H1 (cell line): ENCODE measurements around the gene IGF2R. TPM values are rescaled to one million over a fixed set of nuclear protein-coding genes. Genes with fewer than 3 reads are reported as not detected.

Experiments used
- CTCF ChIA-PET: fragments of 300-600 bp; sonication (Branson Sonifier 250); formaldehyde crosslinking; loops from one replicate; lab custom pipeline; 2021; ENCODE audit not compliant: partially characterized antibody; lab: Charles Lee
- POLR2A ChIA-PET: fragments of 300-600 bp; sonication (Branson Sonifier 250); formaldehyde crosslinking; loops from one replicate; lab custom pipeline; 2021; ENCODE audit warnings: inconsistent platforms; ENCODE audit not compliant: partially characterized antibody; lab: Charles Lee
- DNase-seq, 2 experiments: peaks; one replicate each; pipeline versions ENCODE4 v3.0.0 to v3.0.0-alpha.2; 2010 to 2022; ENCODE audit warnings: low spot score in 2 of 2, low read depth in 1 of 2, mixed read lengths in 1 of 2
- FAIRE-seq: peaks from 2 replicates; lab custom pipeline; 2011; peaks lifted over from hg19 to GRCh38; lab: Jason Lieb, UNC
- H2AFZ ChIP-seq: 2 replicates; pipeline ENCODE4 v1.8.1; 2012; ENCODE audit warnings: low read length, inconsistent platforms
- H2AK5ac ChIP-seq: 2 replicates; pipeline ENCODE4 v1.6.1; 2013; ENCODE audit warnings: low read depth, low read length
- H2BK120ac ChIP-seq: replicated peaks from 2 replicates; pipeline ENCODE3; 2013; ENCODE audit warnings: low read depth, low read length, inconsistent platforms
- H2BK12ac ChIP-seq: 2 replicates; pipeline ENCODE4 v1.6.1; 2013; ENCODE audit warnings: low read depth, low read length
- H2BK15ac ChIP-seq: 2 replicates; pipeline ENCODE4 v1.6.1; 2013; ENCODE audit warnings: low read length
- H2BK20ac ChIP-seq: 2 replicates; pipeline ENCODE4 v1.6.1; 2013; ENCODE audit warnings: low read length
- H2BK5ac ChIP-seq: 2 replicates; pipeline ENCODE4 v1.6.1; 2013; ENCODE audit warnings: low read depth, low read length
- H3K14ac ChIP-seq: 2 replicates; pipeline ENCODE4 v1.6.1; 2013; ENCODE audit warnings: inconsistent platforms; ENCODE audit not compliant: insufficient read length
- H3K18ac ChIP-seq: 2 replicates; pipeline ENCODE4 v1.6.1; 2013; ENCODE audit warnings: low read length; ENCODE audit errors: extremely low read depth
- H3K23ac ChIP-seq: 2 replicates; pipeline ENCODE4 v1.6.1; 2013; ENCODE audit warnings: inconsistent platforms; ENCODE audit not compliant: insufficient read length
- H3K23me2 ChIP-seq: 2 replicates; pipeline ENCODE4 v1.6.1; 2013; ENCODE audit warnings: low read depth, low read length
- H3K27ac ChIP-seq: 2 replicates; pipeline ENCODE4 v1.6.1; 2011; ENCODE audit warnings: low read depth, low read length, inconsistent platforms
- H3K27me3 ChIP-seq, 4 experiments: replicated peaks in 1 of 4; 1 replicate in 1 of 4; 2 replicates in 3 of 4; pipeline versions ENCODE4 v1.6.1 to v1.8.1; 2011 to 2013; ENCODE audit warnings: low read length in 3 of 4, mild to moderate bottlenecking in 3 of 4, inconsistent platforms in 2 of 4, mixed read lengths in 2 of 4, moderate library complexity in 1 of 4; ENCODE audit not compliant: control insufficient read depth in 3 of 4, insufficient read depth in 3 of 4; ENCODE audit errors: extremely low read depth in 1 of 4
- H3K36me3 ChIP-seq, 4 experiments: 2 replicates each; pipeline versions ENCODE4 v1.6.1 to v1.8.1; 2011 to 2013; ENCODE audit warnings: mild to moderate bottlenecking in 4 of 4, low read length in 3 of 4, moderate library complexity in 2 of 4, control low read depth in 1 of 4, inconsistent platforms in 1 of 4; ENCODE audit not compliant: insufficient read depth in 4 of 4, control insufficient read depth in 2 of 4
- H3K4ac ChIP-seq: replicated peaks from 2 replicates; pipeline ENCODE3; 2013; ENCODE audit warnings: low read length, low read depth, mixed read lengths, inconsistent platforms; ENCODE audit not compliant: insufficient read length
- H3K4me1 ChIP-seq, 4 experiments: replicated peaks in 1 of 4; 1 replicate in 1 of 4; 2 replicates in 3 of 4; pipeline versions ENCODE4 v1.6.1 to v1.8.1; 2011 to 2013; ENCODE audit warnings: low read length in 3 of 4, inconsistent platforms in 2 of 4, mixed read lengths in 1 of 4; ENCODE audit not compliant: insufficient read depth in 4 of 4, control insufficient read depth in 3 of 4
- H3K4me2 ChIP-seq, 2 experiments: 2 replicates each; pipeline versions ENCODE4 v1.6.1 to v1.8.1; 2011 to 2013; ENCODE audit warnings: low read depth in 2 of 2, low read length in 2 of 2, control low read depth in 1 of 2, inconsistent platforms in 1 of 2, mild to moderate bottlenecking in 1 of 2; ENCODE audit not compliant: insufficient read depth in 1 of 2
- H3K4me3 ChIP-seq, 4 experiments: fragments of 200-600, 300-600 bp in 1 of 4; sonication (generic), shearing (Covaris generic), sonication (Bioruptor Twin) in 1 of 4; 2 replicates each; pipeline versions ENCODE4 v1.5.1 to v1.8.1; 2011 to 2016; ENCODE audit warnings: low read length in 4 of 4, low read depth in 3 of 4, control low read depth in 2 of 4, inconsistent platforms in 2 of 4, mild to moderate bottlenecking in 2 of 4, mixed read lengths in 1 of 4, moderate library complexity in 1 of 4; ENCODE audit not compliant: insufficient read depth in 2 of 4; ENCODE audit errors: extremely low read depth in 1 of 4
- H3K56ac ChIP-seq: replicated peaks from 2 replicates; pipeline ENCODE3; 2013; ENCODE audit warnings: low read depth, mild to moderate bottlenecking, mixed read lengths, low read length, inconsistent platforms; ENCODE audit not compliant: insufficient read length
- H3K79me1 ChIP-seq: 2 replicates; pipeline ENCODE4 v1.6.1; 2013; ENCODE audit warnings: low read depth, low read length, control low read depth
- H3K79me2 ChIP-seq, 2 experiments: 2 replicates each; pipeline versions ENCODE4 v1.6.1 to v1.8.1; 2012 to 2013; ENCODE audit warnings: low read length in 2 of 2, mild to moderate bottlenecking in 2 of 2, inconsistent platforms in 1 of 2; ENCODE audit not compliant: insufficient read depth in 2 of 2, control insufficient read depth in 1 of 2
- H3K9ac ChIP-seq, 4 experiments: replicated peaks in 1 of 4; 1 replicate in 1 of 4; 2 replicates in 3 of 4; pipeline versions ENCODE4 v1.6.1 to v1.8.1; 2011 to 2013; ENCODE audit warnings: low read depth in 3 of 4, low read length in 3 of 4, control low read depth in 2 of 4, mild to moderate bottlenecking in 2 of 4, moderate library complexity in 2 of 4, inconsistent platforms in 1 of 4; ENCODE audit errors: extremely low read depth in 1 of 4
- H3K9me3 ChIP-seq, 2 experiments: 2 replicates each; pipeline versions ENCODE4 v1.6.1 to v1.8.1; 2012 to 2013; ENCODE audit warnings: mild to moderate bottlenecking in 2 of 2, moderate library complexity in 2 of 2, control low read depth in 1 of 2, inconsistent platforms in 1 of 2, low read depth in 1 of 2, low read length in 1 of 2, mixed read lengths in 1 of 2; ENCODE audit not compliant: insufficient read depth in 2 of 2
- H4K20me1 ChIP-seq, 2 experiments: replicated peaks in 1 of 2; 2 replicates each; pipeline versions ENCODE3 to v1.8.1; 2011 to 2013; ENCODE audit warnings: inconsistent platforms in 2 of 2, low read length in 2 of 2, mild to moderate bottlenecking in 1 of 2; ENCODE audit not compliant: insufficient read depth in 2 of 2, control insufficient read depth in 1 of 2
- H4K5ac ChIP-seq: 2 replicates; pipeline ENCODE4 v1.6.1; 2013; ENCODE audit warnings: low read length, low read depth, mixed read lengths, inconsistent platforms; ENCODE audit not compliant: insufficient read length
- H4K8ac ChIP-seq: 2 replicates; pipeline ENCODE4 v1.8.0; 2013; ENCODE audit warnings: mild to moderate bottlenecking, moderate library complexity, low read length, inconsistent platforms; ENCODE audit not compliant: insufficient read depth; ENCODE audit errors: extremely low read depth
- H4K91ac ChIP-seq: replicated peaks from 2 replicates; pipeline ENCODE3; 2013; ENCODE audit warnings: low read length, mixed read lengths, inconsistent platforms; ENCODE audit not compliant: insufficient read length
- CTBP2 ChIP-seq: IDR thresholded peaks from 2 replicates; pipeline ENCODE4 v1.7.0; 2011; ENCODE audit warnings: borderline replicate concordance, mild to moderate bottlenecking, moderate library complexity, mixed read lengths, low read length; ENCODE audit not compliant: insufficient read depth, insufficient read length
- JUN ChIP-seq: IDR thresholded peaks from 2 replicates; pipeline ENCODE4 v1.6.1; 2011; ENCODE audit warnings: low read depth, mild to moderate bottlenecking, improper control_type of control experiment, low read length
- JUND ChIP-seq: IDR thresholded peaks from 2 replicates; pipeline ENCODE4 v1.6.1; 2011; ENCODE audit warnings: mild to moderate bottlenecking, improper control_type of control experiment, low read length
- PHF8 ChIP-seq: fragments of 200-600 bp; sonication (generic); conservative IDR thresholded peaks from 2 replicates; pipeline ENCODE4 v1.7.1; 2012; ENCODE audit warnings: low read depth, mild to moderate bottlenecking, inconsistent platforms, low read length, moderate library complexity
- SUZ12 ChIP-seq: fragments of 200-600 bp; sonication (generic); IDR thresholded peaks from 2 replicates; pipeline ENCODE4 v1.6.1; 2012; ENCODE audit warnings: mild to moderate bottlenecking, inconsistent platforms, low read length, moderate library complexity, mixed read lengths
- ZNF274 ChIP-seq: IDR thresholded peaks from 2 replicates; pipeline ENCODE4 v1.7.0; 2012; ENCODE audit warnings: low read length, borderline replicate concordance; ENCODE audit errors: extremely low read depth
- WGBS, 2 experiments: shearing (Covaris generic) in 1 of 2; methylation state at CpG; one replicate each; pipeline versions ENCODE4 v1.1.6 to v1.1.7; 2013 to 2015; ENCODE audit warnings: low lambda C conversion rate in 2 of 2, mixed read lengths in 2 of 2, inconsistent platforms in 1 of 2, low coverage in 1 of 2, missing lambda C conversion rate in 1 of 2; ENCODE audit not compliant: insufficient replicate concordance in 2 of 2, insufficient coverage in 1 of 2, insufficient read length in 1 of 2; ENCODE audit errors: extremely low coverage in 1 of 2, missing lambda C conversion rate in 1 of 2; 5-methylcytosine and 5-hydroxymethylcytosine counted together
- polyA plus RNA-seq, 7 experiments: library from polyadenylated mRNA; depleted of rRNA in 3 of 7; stranded (reverse) in 5 of 7; unstranded in 2 of 7; fragments of >200 nt in 5 of 7; fragments of 200-250 nt in 2 of 7; gene quantifications; 1 replicate in 5 of 7; 2 replicates in 1 of 7; 4 replicates in 1 of 7; pipeline versions ENCODE4 v1.2.1 to v1.2.3, GENCODE V29; 2011 to 2013; ENCODE audit warnings: missing spikeins in 2 of 7, mixed read lengths in 2 of 7
- total RNA-seq: library from RNA; stranded (reverse); fragmentation: NEBNext Ultra II Directional; extraction: Animal tissue kit (Norgen Biotek cat#: 25700); gene quantifications from 2 replicates; pipeline ENCODE4 v1.2.1, GENCODE V29; 2021
- TF ChIP-seq, protein P1 (sequence below): IDR thresholded peaks from 2 replicates; pipeline ENCODE4 v1.6.1; 2011; ENCODE audit warnings: low read length, improper control_type of control experiment

The IGF2R gene
- total and polyA plus RNA-seq, 2 of the 8 experiments (the other 6 are each of a cell fraction or from before 2014, with no cell fraction given), result 20.6 to 74.1 TPM

DNA sequence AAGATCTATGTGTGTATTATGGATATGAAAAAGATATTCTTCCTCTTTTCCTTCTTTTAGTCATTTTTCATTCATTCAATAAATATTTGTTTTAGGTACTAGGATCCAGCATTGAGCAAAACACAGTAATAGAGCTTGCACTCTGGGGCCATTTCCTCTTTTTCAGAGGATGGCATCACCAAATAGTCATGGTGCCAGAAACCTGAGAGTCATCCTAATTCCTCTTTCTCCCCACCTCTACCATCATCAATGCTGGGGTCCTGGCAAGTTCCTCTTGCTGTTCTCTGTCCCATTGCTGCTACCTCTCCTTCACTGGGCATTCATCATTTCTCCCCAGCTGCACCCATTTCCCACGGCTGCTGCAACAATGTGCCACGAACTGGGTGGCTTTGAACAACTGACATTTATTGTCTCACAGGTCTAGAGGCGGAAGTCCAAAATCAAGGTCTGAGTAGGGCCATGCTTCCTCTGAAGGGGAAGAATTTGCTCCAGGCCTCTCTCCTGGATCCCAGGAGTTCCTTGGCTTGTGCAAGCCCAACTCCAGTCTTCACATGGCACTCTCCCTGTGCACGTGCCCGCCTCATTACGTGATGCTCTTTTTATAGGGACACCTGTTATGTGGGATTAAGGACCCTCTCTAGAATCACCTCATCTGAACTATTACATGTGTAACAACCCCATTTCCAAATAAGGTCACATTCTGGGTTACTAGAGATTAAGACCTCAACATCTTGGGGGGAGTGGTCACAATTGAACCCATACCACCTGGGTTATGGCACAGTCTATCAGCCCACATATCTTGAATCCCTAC, 9.5 kb upstream of the IGF2R start:
- H3K56ac ChIP-seq, result no peak overlapping the region
- 91% methylated on average over 6 of the region's 6 CpGs; no CpG with 5 or more reads in 1 of the 2 experiments for WGBS, 2 experiments
- no peaks in the 10 kb centered on the region for H3K36me3 ChIP-seq
- no peaks in the 10 kb centered on the region for H3K9me3 ChIP-seq
- no peak overlapping the region for H2BK120ac ChIP-seq
- no peak overlapping the region for H3K4ac ChIP-seq
- no peak overlapping the region for H3K27ac ChIP-seq
- H4K20me1 ChIP-seq, result no peaks in the 10 kb centered on the region
- no peak overlapping the region for H4K8ac ChIP-seq
- H2BK12ac ChIP-seq, result no peak overlapping the region
- no peak overlapping the region for H2BK20ac ChIP-seq
- no peak overlapping the region for H3K9ac ChIP-seq
- no peak overlapping the region for H2BK5ac ChIP-seq
- no peaks in the 10 kb centered on the region for H3K4me1 ChIP-seq
- no peak overlapping the region for H3K4me3 ChIP-seq
- DNase-seq, result peak in 1 of 2 experiments; percentile 4
- H4K91ac ChIP-seq, result no peak overlapping the region
- no peak overlapping the region for H3K14ac ChIP-seq
- peaks cover 0 to 7% (median 0%) of the 10 kb centered on the region in 4 experiments; a peak in 1 of 7 replicates for H3K27me3 ChIP-seq
- H4K5ac ChIP-seq, result no peak overlapping the region
- H3K23me2 ChIP-seq, result no peaks in the 10 kb centered on the region; the same call in 1 of the 2 replicates
- H3K4me2 ChIP-seq, result no peak overlapping the region
- TF ChIP-seq ZNF274 (no peak), JUN (no peak), PHF8 (no peak), JUND (no peak), SUZ12 (no peak), CTBP2 (no peak)
- TF ChIP-seq, protein P1, sequence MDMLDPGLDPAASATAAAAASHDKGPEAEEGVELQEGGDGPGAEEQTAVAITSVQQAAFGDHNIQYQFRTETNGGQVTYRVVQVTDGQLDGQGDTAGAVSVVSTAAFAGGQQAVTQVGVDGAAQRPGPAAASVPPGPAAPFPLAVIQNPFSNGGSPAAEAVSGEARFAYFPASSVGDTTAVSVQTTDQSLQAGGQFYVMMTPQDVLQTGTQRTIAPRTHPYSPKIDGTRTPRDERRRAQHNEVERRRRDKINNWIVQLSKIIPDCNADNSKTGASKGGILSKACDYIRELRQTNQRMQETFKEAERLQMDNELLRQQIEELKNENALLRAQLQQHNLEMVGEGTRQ, result no peak
- no peak overlapping the region for H2AK5ac ChIP-seq
- no peak overlapping the region for H3K23ac ChIP-seq
- no peak overlapping the region for H3K18ac ChIP-seq
- no peaks in the 10 kb centered on the region for H3K79me1 ChIP-seq
- POLR2A ChIA-PET, result no interaction called here
- no peak overlapping the region for H2AFZ ChIP-seq
- CTCF ChIA-PET, result no interaction called here
- H3K79me2 ChIP-seq, result no peaks in the 10 kb centered on the region
- no peak overlapping the region for H2BK15ac ChIP-seq
- FAIRE-seq, result no peak
